ENCODE results near the gene JAK3.

- TF ChIP-seq CTCF (IDR thresholded peaks at IDR 0.05 in 8 of 11, conservative IDR thresholded peaks at IDR 0.05 in 3 of 11) = peak; percentile 38 to 89 (median 83)
- TF ChIP-seq POLR2A (IDR thresholded peaks at IDR 0.05) = peak in 1 of 3 donors; percentile 26
These were observed 63.4 kb downstream of the JAK3 start for GRCh38 chr19:17784201-17785008.

Measured in spleen (tissue), 7 donors.